ENCODE measurements around the gene SLC24A3. TPM values are rescaled to one million over a fixed set of nuclear protein-coding genes. Genes with fewer than 3 reads are reported as not detected.

The SLC24A3 gene
- total and polyA plus RNA-seq, 2 experiments from 2014 or later, result 0.81 to 2.5 TPM

DNA sequence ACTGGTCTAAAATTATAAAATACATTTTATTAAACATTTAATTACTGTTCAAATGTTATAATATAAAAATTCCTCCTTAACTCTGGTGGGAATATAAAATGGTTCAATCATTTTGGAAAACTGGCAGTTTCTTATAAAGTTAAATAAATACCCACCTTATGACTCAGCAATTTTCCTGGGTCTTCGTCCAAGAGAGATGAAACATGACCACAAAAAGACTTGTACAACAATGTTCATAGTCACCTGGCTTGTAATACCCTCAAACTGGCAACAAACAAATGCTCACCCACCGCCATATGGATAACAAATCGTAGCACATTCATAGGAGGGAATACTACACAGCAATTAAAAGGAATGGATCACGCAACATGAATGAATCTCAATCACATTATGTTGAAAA lies 479.7 kb downstream of the SLC24A3 start (continued):
- TF ChIP-seq, protein P1, sequence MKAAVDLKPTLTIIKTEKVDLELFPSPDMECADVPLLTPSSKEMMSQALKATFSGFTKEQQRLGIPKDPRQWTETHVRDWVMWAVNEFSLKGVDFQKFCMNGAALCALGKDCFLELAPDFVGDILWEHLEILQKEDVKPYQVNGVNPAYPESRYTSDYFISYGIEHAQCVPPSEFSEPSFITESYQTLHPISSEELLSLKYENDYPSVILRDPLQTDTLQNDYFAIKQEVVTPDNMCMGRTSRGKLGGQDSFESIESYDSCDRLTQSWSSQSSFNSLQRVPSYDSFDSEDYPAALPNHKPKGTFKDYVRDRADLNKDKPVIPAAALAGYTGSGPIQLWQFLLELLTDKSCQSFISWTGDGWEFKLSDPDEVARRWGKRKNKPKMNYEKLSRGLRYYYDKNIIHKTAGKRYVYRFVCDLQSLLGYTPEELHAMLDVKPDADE (IDR thresholded peaks at IDR 0.05), result no peak
- no peak for TF ChIP-seq EZH2 (IDR thresholded peaks at IDR 0.05; ENCODE audit: low read depth, unreplicated experiment)

DNA sequence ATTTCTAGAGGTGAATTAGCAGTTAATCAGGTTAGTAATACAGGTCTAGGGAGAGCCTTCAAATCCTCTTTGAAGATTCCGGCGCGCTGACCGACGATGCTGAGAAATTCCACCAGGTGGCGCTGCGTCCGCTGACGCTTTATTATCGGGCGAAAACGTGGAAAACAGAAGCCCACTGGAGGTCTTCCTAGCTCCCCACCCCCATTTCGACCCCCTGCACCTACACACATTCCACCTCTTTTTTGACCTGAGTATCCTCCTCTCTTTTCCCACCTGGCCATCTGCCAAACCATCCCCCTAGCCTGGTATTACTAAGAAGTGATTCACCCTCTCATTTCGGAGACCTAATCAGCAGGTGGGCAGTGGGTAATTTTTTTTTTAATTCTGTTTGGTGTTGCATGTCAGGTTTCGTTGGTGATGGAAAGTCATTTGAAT lies 480.3 kb downstream of the SLC24A3 start:
- Histone ChIP-seq H3K79me2 (replicated peaks; ENCODE audit: insufficient read depth) (no peaks in the 10 kb centered on the region), H3F3A (replicated peaks; ENCODE audit: low read depth) (no peaks in the 10 kb centered on the region), H4K20me1 (replicated peaks; ENCODE audit: insufficient read depth) (no peaks in the 10 kb centered on the region; the same call in 1 of the 2 replicates), H3K36me3 (ENCODE audit: insufficient read depth) (no peaks in the 10 kb centered on the region), H3K27me3 (ENCODE audit: insufficient read depth) (no peaks in the 10 kb centered on the region), H3K4me3 (0 out of 2 replicates have a peak overlapping the region, but pooled peaks have one; percentile 32), H3K9me2 (ENCODE audit: insufficient read depth) (no peaks in the 10 kb centered on the region), H3K27ac (ENCODE audit: low read depth) (no peak overlapping the region), H3K4me1 (ENCODE audit: insufficient read depth) (no peaks in the 10 kb centered on the region), H3K4me2 (peak overlapping the region; percentile 76), H2AFZ (peak overlapping the region; percentile 99)
- Mint-ChIP-seq H3K27ac (no peak overlapping the region), H3K27me3 (ENCODE audit: insufficient read depth, low read depth, poor library complexity) (peaks cover 2% of the 10 kb centered on the region), H3K4me3 (peak overlapping the region; percentile 31; the same call in 2 of the 3 replicates), H3K9me3 (no peaks in the 10 kb centered on the region; the same call in 2 of the 3 replicates), H3K4me1 (peaks cover 12% of the 10 kb centered on the region; the same call in 2 of the 3 replicates), H3K36me3 (ENCODE audit: low read depth) (no peaks in the 10 kb centered on the region)
- ATAC-seq (peak; percentile 50), DNase-seq (ENCODE audit: low spot score) (peak; percentile 77)
- TF ChIP-seq, protein P2, sequence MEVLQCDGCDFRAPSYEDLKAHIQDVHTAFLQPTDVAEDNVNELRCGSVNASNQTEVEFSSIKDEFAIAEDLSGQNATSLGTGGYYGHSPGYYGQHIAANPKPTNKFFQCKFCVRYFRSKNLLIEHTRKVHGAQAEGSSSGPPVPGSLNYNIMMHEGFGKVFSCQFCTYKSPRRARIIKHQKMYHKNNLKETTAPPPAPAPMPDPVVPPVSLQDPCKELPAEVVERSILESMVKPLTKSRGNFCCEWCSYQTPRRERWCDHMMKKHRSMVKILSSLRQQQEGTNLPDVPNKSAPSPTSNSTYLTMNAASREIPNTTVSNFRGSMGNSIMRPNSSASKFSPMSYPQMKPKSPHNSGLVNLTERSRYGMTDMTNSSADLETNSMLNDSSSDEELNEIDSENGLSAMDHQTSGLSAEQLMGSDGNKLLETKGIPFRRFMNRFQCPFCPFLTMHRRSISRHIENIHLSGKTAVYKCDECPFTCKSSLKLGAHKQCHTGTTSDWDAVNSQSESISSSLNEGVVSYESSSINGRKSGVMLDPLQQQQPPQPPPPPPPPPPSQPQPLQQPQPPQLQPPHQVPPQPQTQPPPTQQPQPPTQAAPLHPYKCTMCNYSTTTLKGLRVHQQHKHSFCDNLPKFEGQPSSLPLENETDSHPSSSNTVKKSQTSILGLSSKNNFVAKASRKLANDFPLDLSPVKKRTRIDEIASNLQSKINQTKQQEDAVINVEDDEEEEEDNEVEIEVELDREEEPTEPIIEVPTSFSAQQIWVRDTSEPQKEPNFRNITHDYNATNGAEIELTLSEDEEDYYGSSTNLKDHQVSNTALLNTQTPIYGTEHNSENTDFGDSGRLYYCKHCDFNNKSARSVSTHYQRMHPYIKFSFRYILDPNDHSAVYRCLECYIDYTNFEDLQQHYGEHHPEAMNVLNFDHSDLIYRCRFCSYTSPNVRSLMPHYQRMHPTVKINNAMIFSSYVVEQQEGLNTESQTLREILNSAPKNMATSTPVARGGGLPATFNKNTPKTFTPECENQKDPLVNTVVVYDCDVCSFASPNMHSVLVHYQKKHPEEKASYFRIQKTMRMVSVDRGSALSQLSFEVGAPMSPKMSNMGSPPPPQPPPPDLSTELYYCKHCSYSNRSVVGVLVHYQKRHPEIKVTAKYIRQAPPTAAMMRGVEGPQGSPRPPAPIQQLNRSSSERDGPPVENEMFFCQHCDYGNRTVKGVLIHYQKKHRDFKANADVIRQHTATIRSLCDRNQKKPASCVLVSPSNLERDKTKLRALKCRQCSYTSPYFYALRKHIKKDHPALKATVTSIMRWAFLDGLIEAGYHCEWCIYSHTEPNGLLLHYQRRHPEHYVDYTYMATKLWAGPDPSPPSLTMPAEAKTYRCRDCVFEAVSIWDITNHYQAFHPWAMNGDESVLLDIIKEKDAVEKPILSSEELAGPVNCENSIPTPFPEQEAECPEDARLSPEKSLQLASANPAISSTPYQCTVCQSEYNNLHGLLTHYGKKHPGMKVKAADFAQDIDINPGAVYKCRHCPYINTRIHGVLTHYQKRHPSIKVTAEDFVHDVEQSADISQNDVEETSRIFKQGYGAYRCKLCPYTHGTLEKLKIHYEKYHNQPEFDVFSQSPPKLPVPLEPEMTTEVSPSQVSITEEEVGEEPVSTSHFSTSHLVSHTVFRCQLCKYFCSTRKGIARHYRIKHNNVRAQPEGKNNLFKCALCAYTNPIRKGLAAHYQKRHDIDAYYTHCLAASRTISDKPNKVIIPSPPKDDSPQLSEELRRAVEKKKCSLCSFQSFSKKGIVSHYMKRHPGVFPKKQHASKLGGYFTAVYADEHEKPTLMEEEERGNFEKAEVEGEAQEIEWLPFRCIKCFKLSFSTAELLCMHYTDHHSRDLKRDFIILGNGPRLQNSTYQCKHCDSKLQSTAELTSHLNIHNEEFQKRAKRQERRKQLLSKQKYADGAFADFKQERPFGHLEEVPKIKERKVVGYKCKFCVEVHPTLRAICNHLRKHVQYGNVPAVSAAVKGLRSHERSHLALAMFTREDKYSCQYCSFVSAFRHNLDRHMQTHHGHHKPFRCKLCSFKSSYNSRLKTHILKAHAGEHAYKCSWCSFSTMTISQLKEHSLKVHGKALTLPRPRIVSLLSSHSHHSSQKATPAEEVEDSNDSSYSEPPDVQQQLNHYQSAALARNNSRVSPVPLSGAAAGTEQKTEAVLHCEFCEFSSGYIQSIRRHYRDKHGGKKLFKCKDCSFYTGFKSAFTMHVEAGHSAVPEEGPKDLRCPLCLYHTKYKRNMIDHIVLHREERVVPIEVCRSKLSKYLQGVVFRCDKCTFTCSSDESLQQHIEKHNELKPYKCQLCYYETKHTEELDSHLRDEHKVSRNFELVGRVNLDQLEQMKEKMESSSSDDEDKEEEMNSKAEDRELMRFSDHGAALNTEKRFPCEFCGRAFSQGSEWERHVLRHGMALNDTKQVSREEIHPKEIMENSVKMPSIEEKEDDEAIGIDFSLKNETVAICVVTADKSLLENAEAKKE (CRISPR knock-in tag; IDR thresholded peaks at IDR 0.05), result no peak
- TF ChIP-seq JUNB (IDR thresholded peaks at IDR 0.05; ENCODE audit: unreplicated experiment) (no peak), STAT1 (IDR thresholded peaks at IDR 0.05; ENCODE audit: unreplicated experiment) (no peak), POLR2AphosphoS5 (IDR thresholded peaks at IDR 0.05; ENCODE audit: low read depth) (no peak)
- TF ChIP-seq, protein P3, sequence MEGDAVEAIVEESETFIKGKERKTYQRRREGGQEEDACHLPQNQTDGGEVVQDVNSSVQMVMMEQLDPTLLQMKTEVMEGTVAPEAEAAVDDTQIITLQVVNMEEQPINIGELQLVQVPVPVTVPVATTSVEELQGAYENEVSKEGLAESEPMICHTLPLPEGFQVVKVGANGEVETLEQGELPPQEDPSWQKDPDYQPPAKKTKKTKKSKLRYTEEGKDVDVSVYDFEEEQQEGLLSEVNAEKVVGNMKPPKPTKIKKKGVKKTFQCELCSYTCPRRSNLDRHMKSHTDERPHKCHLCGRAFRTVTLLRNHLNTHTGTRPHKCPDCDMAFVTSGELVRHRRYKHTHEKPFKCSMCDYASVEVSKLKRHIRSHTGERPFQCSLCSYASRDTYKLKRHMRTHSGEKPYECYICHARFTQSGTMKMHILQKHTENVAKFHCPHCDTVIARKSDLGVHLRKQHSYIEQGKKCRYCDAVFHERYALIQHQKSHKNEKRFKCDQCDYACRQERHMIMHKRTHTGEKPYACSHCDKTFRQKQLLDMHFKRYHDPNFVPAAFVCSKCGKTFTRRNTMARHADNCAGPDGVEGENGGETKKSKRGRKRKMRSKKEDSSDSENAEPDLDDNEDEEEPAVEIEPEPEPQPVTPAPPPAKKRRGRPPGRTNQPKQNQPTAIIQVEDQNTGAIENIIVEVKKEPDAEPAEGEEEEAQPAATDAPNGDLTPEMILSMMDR (conservative IDR thresholded peaks at IDR 0.05; ENCODE audit: low read depth in 2 of 2), result peak; percentile 77 to 85
